Stimulated activated CD4-positive, alpha-beta T cell treated with anti-CD3 and anti-CD28 coated beads, Interleukin-4, amount 100 ng/mL, for 4 hours (primary cell): Measurements from ENCODE around the gene DESI1.

Source experiments
- DNase-seq, 2 experiments: peaks; one replicate each; pipeline ENCODE4 v3.0.0-alpha.2; 2020

DESI1 gene

GRCh38 chr22:41555325-41555982 lies 65.4 kb downstream of the DESI1 start:
- DNase-seq: no peak

GRCh38 chr22:41551877-41552582 lies 68.8 kb downstream of the DESI1 start:
- DNase-seq: no peak

DNA sequence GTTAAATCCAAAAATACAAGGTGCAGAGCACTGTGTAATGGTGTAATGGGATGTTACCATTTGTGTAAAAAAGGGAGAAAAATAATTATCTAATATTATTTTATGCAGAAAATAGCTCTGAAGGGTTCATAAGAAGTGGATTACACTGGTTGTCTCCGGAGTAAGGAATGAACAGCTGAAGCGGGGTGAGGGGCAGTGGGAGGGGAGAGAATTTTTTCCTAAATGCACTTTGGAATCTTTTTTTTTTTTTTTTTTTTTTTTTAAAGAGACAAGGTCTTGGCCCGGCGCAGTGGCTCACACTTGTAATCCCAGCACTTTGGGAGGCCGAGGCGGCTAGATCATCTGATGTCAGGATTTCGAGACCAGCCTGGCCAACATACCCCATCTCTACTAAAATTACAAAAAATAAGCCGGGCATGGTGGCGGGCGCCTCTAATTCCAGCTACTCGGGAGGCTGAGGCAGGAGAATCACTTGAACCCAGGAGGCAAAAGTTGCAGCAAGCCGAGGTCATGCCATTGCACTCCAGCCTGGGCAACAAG lies 69.8 kb downstream of the DESI1 start:
- DNase-seq: no peak

DNA sequence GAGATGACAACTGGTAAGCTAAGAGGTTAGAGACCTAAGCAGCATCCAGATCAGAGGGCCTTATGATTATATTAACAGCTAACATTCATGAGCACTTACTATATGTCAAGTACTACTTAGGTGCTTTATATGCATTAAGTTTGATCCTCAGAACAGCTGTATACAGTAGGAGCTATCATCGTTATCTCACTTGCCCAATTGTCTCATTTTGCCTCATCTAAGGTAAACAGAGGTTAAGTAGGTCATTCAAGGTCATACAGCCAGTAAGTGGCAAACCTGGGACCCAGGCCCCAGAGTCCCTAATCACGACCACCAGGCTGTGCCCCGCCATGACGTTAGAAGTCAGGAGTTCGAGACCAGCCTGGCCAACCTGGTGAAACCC lies 72.0 kb downstream of the DESI1 start:
- DNase-seq: no peak
